GM23248 (cell line): Measurements from ENCODE around the gene CNTROB.

ENCODE experiments used
- EZH2 ChIP-seq: fragments of 200-600 bp; sonication (generic); IDR thresholded peaks from 2 replicates; pipeline ENCODE4 v1.6.1; 2018; ENCODE audit warnings: antibody characterized with exemption, mild to moderate bottlenecking; ENCODE audit not compliant: insufficient read depth, poor library complexity, severe bottlenecking
- EZH2phosphoT487 ChIP-seq: fragments of 200-600 bp; sonication (generic); IDR thresholded peaks from 2 replicates; pipeline ENCODE4 v1.6.1; 2018; ENCODE audit warnings: antibody characterized with exemption, moderate library complexity, mild to moderate bottlenecking, low read depth; ENCODE audit not compliant: insufficient read depth

DNA sequence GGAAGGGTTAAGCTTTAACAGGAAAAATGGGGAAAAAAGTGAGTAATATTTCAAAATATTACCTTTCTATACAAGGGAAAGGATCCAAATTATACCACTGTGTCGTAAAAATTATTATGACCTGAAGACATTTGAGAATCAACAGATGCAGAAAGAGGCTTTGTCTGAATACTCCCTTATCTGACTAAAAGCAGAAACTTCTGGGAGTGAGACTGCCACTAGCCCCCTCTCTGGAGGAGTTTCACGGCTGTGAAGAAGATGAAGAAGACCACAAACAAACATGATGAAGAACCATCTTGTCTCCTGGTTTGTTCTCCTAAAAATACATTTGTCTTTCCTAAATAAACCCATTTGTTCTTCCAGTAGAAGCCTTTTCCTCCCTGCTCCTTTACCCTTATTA, 29.4 kb downstream of the CNTROB start:
- TF ChIP-seq EZH2 (no peak), EZH2phosphoT487 (no peak)
